GM12878 (cell line): ENCODE data around the gene NOL4L. TPM values are rescaled to one million over a fixed set of nuclear protein-coding genes. Genes with fewer than 3 reads are reported as not detected.

Experiments
- ATAC-seq: fragments of 200-7000 bp; cut with Tn5 transposase; 3 replicates; pipeline ENCODE4 v1.9.1; 2020; ENCODE audit warnings: mild to moderate bottlenecking, moderate library complexity
- BruUV-seq: library from RNA; stranded (reverse); fragments of 400-500 nt; replicated peaks from 2 replicates; lab custom pipeline; 2021; lab: Mats Ljungman, UMichigan
- CTCF ChIA-PET: fragments of 300-600 bp; sonication (Branson Sonifier 250); formaldehyde crosslinking; extraction: SDS; loops from one replicate; lab custom pipeline; 2021; ENCODE audit warnings: inconsistent platforms; lab: Yijun Ruan, JAX
- POLR2A ChIA-PET: fragments of 350-600 bp; formaldehyde crosslinking; extraction: SDS; loops from one replicate; lab custom pipeline; 2021; ENCODE audit warnings: inconsistent platforms; lab: Charles Lee
- RAD21 ChIA-PET: fragments of 300-600 bp; sonication (Branson Sonifier 250); formaldehyde crosslinking; loops from one replicate; lab custom pipeline; 2023; ENCODE audit warnings: antibody characterized with exemption; ENCODE audit not compliant: unreplicated experiment; lab: Charles Lee
- SMC1A ChIA-PET: fragments of 300-600 bp; sonication (Branson Sonifier 250); formaldehyde crosslinking; loops from one replicate; lab custom pipeline; 2023; ENCODE audit not compliant: unreplicated experiment, uncharacterized antibody; lab: Charles Lee
- DNase-seq: peaks from one replicate; pipeline ENCODE4 v3.0.0-alpha.2; 2011; ENCODE audit warnings: low read depth, low spot score
- FAIRE-seq: peaks from 3 replicates; lab custom pipeline; 2011; peaks lifted over from hg19 to GRCh38; lab: Jason Lieb, UNC
- H2AFZ ChIP-seq: 2 replicates; pipeline ENCODE4 v1.6.0; 2011; ENCODE audit warnings: low read depth, low read length, control low read depth; ENCODE audit not compliant: control insufficient read depth
- H3K27ac ChIP-seq: 2 replicates; pipeline ENCODE4 v1.5.1; 2011; ENCODE audit warnings: control low read depth; ENCODE audit not compliant: control insufficient read depth, insufficient read depth
- H3K27me3 ChIP-seq, 2 experiments: replicated peaks in 1 of 2; 2 replicates each; pipeline versions ENCODE4 v1.6.0 to v1.6.1; 2011; ENCODE audit warnings: low read length in 1 of 2; ENCODE audit not compliant: control insufficient read depth in 2 of 2, insufficient read depth in 2 of 2
- H3K36me3 ChIP-seq, 2 experiments: 2 replicates each; pipeline ENCODE4 v1.5.1; 2011; ENCODE audit warnings: low read length in 1 of 2; ENCODE audit not compliant: control insufficient read depth in 2 of 2, insufficient read depth in 2 of 2
- H3K4me1 ChIP-seq: 2 replicates; pipeline ENCODE4 v1.6.1; 2011; ENCODE audit warnings: mild to moderate bottlenecking, low read length, moderate library complexity, mixed read lengths; ENCODE audit not compliant: control insufficient read depth, insufficient read depth
- H3K4me2 ChIP-seq: 2 replicates; pipeline ENCODE4 v1.6.0; 2011; ENCODE audit warnings: control low read depth; ENCODE audit not compliant: control insufficient read depth, insufficient read depth
- H3K4me3 ChIP-seq: fragments of 200-600 bp; sonication (generic); 2 replicates; pipeline ENCODE4 v1.5.1; 2016
- H3K79me2 ChIP-seq: 2 replicates; pipeline ENCODE4 v1.6.0; 2011; ENCODE audit warnings: low read length; ENCODE audit not compliant: control insufficient read depth, insufficient read depth
- H3K9ac ChIP-seq: 2 replicates; pipeline ENCODE4 v1.8.0; 2011; ENCODE audit warnings: low read length, control low read depth, mixed read lengths; ENCODE audit not compliant: control insufficient read depth, insufficient read depth
- H3K9me3 ChIP-seq: replicated peaks from 3 replicates; pipeline ENCODE4 v1.5.1; 2011; ENCODE audit warnings: mild to moderate bottlenecking, low read length; ENCODE audit not compliant: control insufficient read depth, insufficient read depth
- H4K20me1 ChIP-seq: 2 replicates; pipeline ENCODE4 v1.6.0; 2011; ENCODE audit not compliant: control insufficient read depth, insufficient read depth
- CEBPB ChIP-seq, 2 experiments: fragments of 150-350 bp in 1 of 2; IDR thresholded peaks; 2 replicates each; pipeline ENCODE4 v1.6.1; 2012 to 2014; ENCODE audit warnings: low read depth in 2 of 2, low read length in 2 of 2, borderline replicate concordance in 1 of 2, inconsistent platforms in 1 of 2
- CEBPZ ChIP-seq: fragments of 150-350 bp; IDR thresholded peaks from 2 replicates; pipeline ENCODE4 v1.6.1; 2016; ENCODE audit warnings: low read depth, low read length
- DPF2 ChIP-seq: fragments of 450-650 bp; IDR thresholded peaks from 2 replicates; pipeline ENCODE4 v1.6.1; 2017; ENCODE audit warnings: mild to moderate bottlenecking
- HDAC2 ChIP-seq: fragments of 200-600 bp; sonication (generic); IDR thresholded peaks from 2 replicates; pipeline ENCODE4 v1.6.1; 2017
- WGBS: methylation state at CpG from one replicate; pipeline ENCODE4 v1.1.6; 2016; ENCODE audit warnings: low lambda C conversion rate; ENCODE audit not compliant: insufficient replicate concordance, insufficient coverage; ENCODE audit errors: missing lambda C conversion rate; 5-methylcytosine and 5-hydroxymethylcytosine counted together
- in situ Hi-C: fragments of 300-500 bp; cut with MboI; formaldehyde crosslinking; loops from 9 replicates; pipeline ENCODE4 v1.14.3; 2018; ENCODE audit warnings: mixed read lengths
- intact Hi-C: fragments of 100-400 bp; cut with micrococcal nuclease; formaldehyde crosslinking; loops from one replicate; pipeline ENCODE4 v1.14.2; 2022; ENCODE audit not compliant: unreplicated experiment
- polyA plus RNA-seq, 11 experiments: library from polyadenylated mRNA; depleted of rRNA in 4 of 11; unstranded in 6 of 11; stranded (reverse) in 5 of 11; fragments of >200 nt; fragmentation: Nextera tagmentation in 4 of 11; fragmentation: Illumina TruSeq in 1 of 11; extraction: Ambion mirVana in 4 of 11; extraction: Trizol in 1 of 11; gene quantifications; 1 replicate in 1 of 11; 2 replicates in 10 of 11; pipeline versions ENCODE4 v1.2.1 to v1.2.3, GENCODE V29; 2011 to 2016; ENCODE audit warnings: inconsistent platforms in 2 of 11, missing spikeins in 2 of 11, low read depth in 1 of 11
- total RNA-seq, 4 experiments: library from RNA; depleted of rRNA in 3 of 4; stranded (reverse); fragments of >200 nt in 3 of 4; fragmentation: Illumina TruSeq in 1 of 4; extraction: Trizol in 1 of 4; gene quantifications; 2 replicates each; pipeline versions ENCODE4 v1.2.1 to v1.2.3, GENCODE V29; 2013 to 2021

The NOL4L gene
- total and polyA plus RNA-seq, 10 of the 15 experiments (the other 5 are each of a cell fraction or from before 2014, with no cell fraction given) = 2.3 to 24.0 (median 8.0) TPM

GRCh38 chr20:32533732-32534131, 51.4 kb downstream of the NOL4L start:
- Histone ChIP-seq H4K20me1 (no peaks in the 10 kb centered on the region), H3K4me3 (no peak overlapping the region), H3K27ac (no peak overlapping the region), H3K4me2 (no peak overlapping the region), H3K79me2 (no peaks in the 10 kb centered on the region), H3K9me3 (no peaks in the 10 kb centered on the region), H2AFZ (no peak overlapping the region), H3K36me3 (no peaks in the 10 kb centered on the region), H3K27me3 (no peaks in the 10 kb centered on the region), H3K4me1 (peaks cover 28% of the 10 kb centered on the region), H3K9ac (no peak overlapping the region)
- FAIRE-seq (no peak), ATAC-seq (no peak), DNase-seq (no peak)
- 86% methylated on average over 6 of the region's 6 CpGs for WGBS
- no TSS peak for BruUV-seq
- TF ChIP-seq CEBPB (IDR thresholded peaks at IDR 0.05; ENCODE audit: borderline replicate concordance in 1 of 2, low read depth in 2 of 2, low read length in 2 of 2) = no peak
- no peak for TF ChIP-seq CEBPZ
- no peak for TF ChIP-seq DPF2
- TF ChIP-seq HDAC2 = no peak
- POLR2A ChIA-PET = no interaction called here
- CTCF ChIA-PET = interaction anchor here (8.6 kb wide), 1 partner anchor 9 kb away, joined by 81 read pairs; no protein-coding TSS in a partner anchor
- RAD21 ChIA-PET = interaction anchor here (3.6 to 8.3 kb wide), 2 partner anchors 10 to 118 kb away, joined by 32 to 85 read pairs; no protein-coding TSS in a partner anchor
- in situ Hi-C loops = no loop called here
- intact Hi-C loops = no loop called here
- SMC1A ChIA-PET = interaction anchor here (0.9 to 11.5 kb wide), 2 partner anchors 10 to 53 kb away, joined by 3 to 107 read pairs; no protein-coding TSS in a partner anchor
